Kidney (tissue), 14 donors: ENCODE measurements around the gene TBC1D12. TPM values are rescaled to one million over a fixed set of nuclear protein-coding genes. Genes with fewer than 3 reads are reported as not detected.
"Not testable (repeated sequence)": the region's sequence is repeated elsewhere in the genome, so short reads cannot be mapped to it uniquely, and the experiment has no call there.

Experiments
- DNase-seq, 5 donors: peaks; one replicate each; pipeline ENCODE4 v3.0.0-alpha.2; 2013 to 2020
- FAIRE-seq: peaks from 2 replicates; lab custom pipeline; 2012; peaks lifted over from hg19 to GRCh38; lab: Jason Lieb, UNC
- H3K27ac ChIP-seq, 2 donors: one replicate each; pipeline ENCODE4 v1.7.0; 2013; ENCODE audit warnings: low read depth in 2 of 2, low read length in 2 of 2, inconsistent platforms in 1 of 2
- H3K27me3 ChIP-seq: one replicate; pipeline ENCODE4 v1.7.1; 2013; ENCODE audit warnings: low read length, inconsistent platforms; ENCODE audit not compliant: control insufficient read depth, insufficient read depth
- H3K36me3 ChIP-seq, 3 donors: one replicate each; pipeline versions ENCODE4 v1.7.0 to v1.7.1; 2013; ENCODE audit warnings: low read length in 3 of 3, control low read depth in 1 of 3, inconsistent platforms in 1 of 3; ENCODE audit not compliant: insufficient read depth in 3 of 3, control insufficient read depth in 2 of 3
- H3K4me1 ChIP-seq, 3 donors: one replicate each; pipeline versions ENCODE4 v1.7.0 to v1.7.1; 2013; ENCODE audit warnings: low read length in 3 of 3, inconsistent platforms in 1 of 3, low read depth in 1 of 3; ENCODE audit not compliant: control insufficient read depth in 2 of 3, insufficient read depth in 2 of 3
- H3K4me3 ChIP-seq, 3 donors: one replicate each; pipeline versions ENCODE4 v1.7.0 to v1.8.1; 2013; ENCODE audit warnings: low read length in 3 of 3, control low read depth in 1 of 3, inconsistent platforms in 1 of 3
- H3K9ac ChIP-seq, 3 donors: one replicate each; pipeline versions ENCODE4 v1.7.0 to v1.7.1; 2013; ENCODE audit warnings: low read length in 3 of 3, control low read depth in 1 of 3, inconsistent platforms in 1 of 3
- H3K9me3 ChIP-seq, 3 donors: one replicate each; pipeline versions ENCODE4 v1.7.0 to v1.7.1; 2013; ENCODE audit warnings: low read length in 3 of 3, control low read depth in 1 of 3, inconsistent platforms in 1 of 3; ENCODE audit not compliant: control insufficient read depth in 2 of 3, insufficient read depth in 1 of 3
- intact Hi-C: fragments of 100-400 bp; cut with DNase I; formaldehyde crosslinking; loops from one replicate; pipeline ENCODE4 v1.11.1; 2022
- polyA plus RNA-seq: library from polyadenylated mRNA; stranded (reverse); fragments of 350-450 nt; fragmentation: Illumina TruSeq; extraction: RNeasy Lipid Tissue Mini Kit (QIAGEN cat#74804); gene quantifications from one replicate; pipeline ENCODE4 v1.2.3, GENCODE V29; 2014; ENCODE audit warnings: low read depth, low replicate concordance; ENCODE audit not compliant: insufficient read depth
- total RNA-seq: library from RNA; stranded (reverse); fragmentation: NEBNext Ultra II Directional; extraction: Animal tissue kit (Norgen Biotek cat#: 25700); gene quantifications from one replicate; pipeline ENCODE4 v1.2.1, GENCODE V29; 2021
- TF ChIP-seq, protein P1 (sequence below): IDR thresholded peaks from 3 replicates; pipeline ENCODE4 v1.5.1; 2012; ENCODE audit warnings: mild to moderate bottlenecking, moderate library complexity, borderline replicate concordance; ENCODE audit not compliant: insufficient read depth; ENCODE audit errors: extremely low read depth
- donor health status: control.
- donor health status: control.
- donor health status: control.
- donor health status: control.
- donor health status: control.
- donor health status: DM: yes; HTN: yes; CAD: no.
- donor health status: Normal renal cell carcinoma (clear cell type).

The TBC1D12 gene
- total and polyA plus RNA-seq, 2 donors from 2014 or later = 4.4 to 13.1 TPM

DNA sequence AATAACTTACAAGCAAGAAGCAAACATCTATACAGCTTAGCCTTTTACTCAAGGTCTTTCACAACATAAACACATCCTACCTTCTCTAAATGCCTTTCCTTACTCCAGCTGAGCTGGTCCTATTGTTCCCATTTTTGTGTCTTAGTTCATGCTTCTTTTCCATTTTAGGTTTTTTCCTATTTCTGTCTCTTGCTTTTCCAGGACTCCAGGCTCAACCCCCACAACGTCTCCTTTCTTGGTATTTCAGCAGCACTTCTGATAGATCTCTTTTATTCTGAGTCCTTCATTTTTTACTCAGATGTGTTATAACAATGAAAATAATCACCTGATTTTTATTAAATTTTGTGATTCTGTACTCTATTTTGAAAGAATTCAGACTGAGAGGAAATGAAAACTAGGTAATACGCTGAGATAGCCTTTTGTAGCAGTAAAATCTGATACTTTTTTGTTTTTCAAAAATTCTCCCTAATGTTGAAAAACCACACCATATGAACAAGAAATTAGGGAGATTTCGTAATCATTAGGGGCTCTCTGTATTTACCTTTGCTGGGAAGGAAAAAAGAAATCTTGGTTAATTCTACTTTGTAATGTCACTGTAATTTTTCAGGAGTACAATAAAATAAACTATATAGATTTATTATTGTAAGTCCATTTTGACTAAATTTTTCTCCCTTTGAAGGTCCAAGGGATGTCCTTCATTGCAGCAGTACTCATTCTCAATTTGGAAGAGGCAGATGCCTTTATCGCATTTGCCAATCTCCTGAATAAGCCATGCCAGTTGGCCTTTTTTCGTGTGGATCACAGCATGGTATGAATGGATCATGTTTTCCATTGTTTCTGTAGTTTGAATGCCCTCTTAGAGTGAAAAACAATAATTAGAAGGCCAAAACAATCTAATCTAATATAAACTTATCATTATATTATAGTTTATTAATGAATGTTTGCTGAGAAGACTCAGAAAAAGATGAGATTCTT lies 119.2 kb downstream of the TBC1D12 start:
- Histone ChIP-seq H3K4me3 (no peak overlapping the region), H3K9me3 (no peaks in the 10 kb centered on the region), H3K27me3 (no peaks in the 10 kb centered on the region), H3K36me3 (no peaks in the 10 kb centered on the region), H3K27ac (no peak overlapping the region), H3K9ac (no peak overlapping the region), H3K4me1 (no peaks in the 10 kb centered on the region)
- no peak for DNase-seq
- intact Hi-C loops = no loop called here
- TF ChIP-seq, protein P1, sequence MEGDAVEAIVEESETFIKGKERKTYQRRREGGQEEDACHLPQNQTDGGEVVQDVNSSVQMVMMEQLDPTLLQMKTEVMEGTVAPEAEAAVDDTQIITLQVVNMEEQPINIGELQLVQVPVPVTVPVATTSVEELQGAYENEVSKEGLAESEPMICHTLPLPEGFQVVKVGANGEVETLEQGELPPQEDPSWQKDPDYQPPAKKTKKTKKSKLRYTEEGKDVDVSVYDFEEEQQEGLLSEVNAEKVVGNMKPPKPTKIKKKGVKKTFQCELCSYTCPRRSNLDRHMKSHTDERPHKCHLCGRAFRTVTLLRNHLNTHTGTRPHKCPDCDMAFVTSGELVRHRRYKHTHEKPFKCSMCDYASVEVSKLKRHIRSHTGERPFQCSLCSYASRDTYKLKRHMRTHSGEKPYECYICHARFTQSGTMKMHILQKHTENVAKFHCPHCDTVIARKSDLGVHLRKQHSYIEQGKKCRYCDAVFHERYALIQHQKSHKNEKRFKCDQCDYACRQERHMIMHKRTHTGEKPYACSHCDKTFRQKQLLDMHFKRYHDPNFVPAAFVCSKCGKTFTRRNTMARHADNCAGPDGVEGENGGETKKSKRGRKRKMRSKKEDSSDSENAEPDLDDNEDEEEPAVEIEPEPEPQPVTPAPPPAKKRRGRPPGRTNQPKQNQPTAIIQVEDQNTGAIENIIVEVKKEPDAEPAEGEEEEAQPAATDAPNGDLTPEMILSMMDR = no peak
- FAIRE-seq = no peak

DNA sequence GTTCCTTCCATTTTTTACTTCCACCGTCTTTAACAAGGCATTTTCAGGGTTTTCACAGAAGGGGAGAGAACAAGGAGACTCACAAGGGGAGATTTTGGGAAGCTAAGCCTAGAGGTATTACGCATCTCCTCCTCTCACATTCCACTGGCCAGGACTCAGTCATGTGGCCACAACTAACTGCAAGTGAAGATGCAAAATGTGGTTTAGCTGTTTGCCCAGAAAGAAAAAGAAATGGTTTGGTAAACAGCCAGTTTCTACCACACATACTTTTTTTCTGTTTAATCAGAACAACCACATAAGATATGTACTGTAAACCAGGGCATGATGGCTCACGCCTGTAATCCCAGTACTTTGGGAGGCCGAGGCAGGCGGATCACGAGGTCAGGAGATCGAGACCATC lies 121.8 kb downstream of the TBC1D12 start:
- intact Hi-C loops = no loop called here
- H3K4me3 ChIP-seq = no peak overlapping the region
- H3K27ac ChIP-seq = no peak overlapping the region
- TF ChIP-seq, protein P1 = no peak
- no peak overlapping the region for H3K9ac ChIP-seq
- no peaks in the 10 kb centered on the region for H3K27me3 ChIP-seq
- H3K4me1 ChIP-seq = no peaks in the 10 kb centered on the region
- no peaks in the 10 kb centered on the region for H3K36me3 ChIP-seq
- no peak for DNase-seq
- no peaks in the 10 kb centered on the region for H3K9me3 ChIP-seq
- no peak for FAIRE-seq

DNA sequence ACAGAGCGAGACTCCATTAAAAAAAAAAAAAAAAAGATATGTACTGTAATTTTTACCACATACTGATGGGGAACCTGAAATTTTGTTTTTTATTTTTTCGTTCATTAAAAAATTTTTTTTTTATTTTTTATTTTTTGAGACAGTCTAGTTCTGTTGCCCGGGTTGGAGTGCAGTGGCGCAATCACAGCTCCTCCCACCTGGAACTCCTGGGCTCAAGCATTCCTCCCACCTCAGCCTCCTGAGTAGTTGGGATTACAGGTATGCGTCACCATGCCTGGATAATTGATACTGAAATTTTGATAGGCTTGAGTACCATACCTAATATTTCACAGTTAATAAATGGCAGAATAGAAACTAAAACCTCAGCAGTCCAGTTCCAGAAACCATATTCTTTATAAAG lies 122.4 kb downstream of the TBC1D12 start:
- DNase-seq = no peak
- no peak overlapping the region for H3K4me3 ChIP-seq
- no peaks in the 10 kb centered on the region for H3K27me3 ChIP-seq
- TF ChIP-seq, protein P1 = no peak
- no peaks in the 10 kb centered on the region for H3K36me3 ChIP-seq
- no peaks in the 10 kb centered on the region for H3K4me1 ChIP-seq
- no peak overlapping the region for H3K27ac ChIP-seq
- H3K9me3 ChIP-seq = no peaks in the 10 kb centered on the region
- intact Hi-C loops = no loop called here
- H3K9ac ChIP-seq = no peak overlapping the region
- no peak for FAIRE-seq

DNA sequence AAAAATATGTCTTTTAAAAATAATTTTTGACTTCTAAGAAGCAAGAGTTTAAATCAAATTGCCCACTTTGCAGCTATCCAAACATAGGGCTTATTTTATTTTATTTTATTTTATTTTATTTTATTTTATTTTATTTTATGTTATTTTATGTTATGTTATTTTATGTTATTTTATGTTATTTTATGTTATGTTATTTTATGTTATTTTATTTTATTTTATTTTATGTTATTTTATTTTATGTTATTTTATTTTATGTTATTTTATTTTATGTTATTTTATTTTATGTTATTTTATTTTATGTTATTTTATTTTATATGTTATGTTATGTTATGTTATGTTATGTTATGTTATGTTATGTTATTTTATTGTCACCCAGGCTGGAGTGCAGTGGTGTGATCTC lies 129.2 kb downstream of the TBC1D12 start:
- intact Hi-C loops, H3K27ac ChIP-seq, H3K36me3 ChIP-seq, H3K4me1 ChIP-seq, H3K27me3 ChIP-seq, H3K9ac ChIP-seq, DNase-seq, H3K9me3 ChIP-seq, H3K4me3 ChIP-seq: not testable (repeated sequence)
- FAIRE-seq = peak; percentile 100
